HEK293 (cell line): ENCODE results near the gene SRP19.

Experiments
- KLF1 ChIP-seq: fragments of 450-650 bp; formaldehyde crosslinking; IDR thresholded peaks from 2 replicates; pipeline ENCODE4 v1.5.1; 2016; ENCODE audit warnings: missing biosample characterization, missing genetic modification characterization
- ZNF16 ChIP-seq: fragments of 450-650 bp; formaldehyde crosslinking; IDR thresholded peaks from 2 replicates; pipeline ENCODE4 v1.5.1; 2016; ENCODE audit warnings: low read depth, missing biosample characterization, missing genetic modification characterization
- ZNF175 ChIP-seq: fragments of 450-650 bp; formaldehyde crosslinking; IDR thresholded peaks from 2 replicates; pipeline ENCODE4 v1.5.1; 2016; ENCODE audit warnings: missing biosample characterization, missing genetic modification characterization
- ZNF274 ChIP-seq, 2 experiments: fragments of 200-500 bp in 1 of 2; fragments of 450-650 bp in 1 of 2; sonication (Bioruptor generic) in 1 of 2; formaldehyde crosslinking in 1 of 2; IDR thresholded peaks; 2 replicates each; pipeline versions ENCODE4 v1.5.1 to v1.6.1; 2014 to 2016; ENCODE audit warnings: borderline replicate concordance in 1 of 2, inconsistent platforms in 1 of 2, low read length in 1 of 2, missing biosample characterization in 1 of 2, missing genetic modification characterization in 1 of 2

GRCh38 chr5:112822456-112822855 lies 38.6 kb upstream of the SRP19 start:
- TF ChIP-seq ZNF16 (no peak), KLF1 (tag by site-specific recombination) (no peak), ZNF274 (IDR thresholded peaks at IDR 0.05; ENCODE audit: low read length) (no peak), ZNF274 (tag by site-specific recombination; IDR thresholded peaks at IDR 0.05; ENCODE audit: borderline replicate concordance) (no peak), ZNF175 (tag by site-specific recombination) (no peak)
